PC-3 (cell line): ENCODE data around the gene KIF15. TPM values are rescaled to one million over a fixed set of nuclear protein-coding genes. Genes with fewer than 3 reads are reported as not detected.

ENCODE experiments used
- ATAC-seq: fragments of 200-7000 bp; cut with Tn5 transposase; 2 replicates; pipeline ENCODE4 v1.9.1; 2020; ENCODE audit warnings: mild to moderate bottlenecking, moderate library complexity
- BruUV-seq: library from RNA; stranded (reverse); fragments of 400-500 nt; replicated peaks from 2 replicates; lab custom pipeline; 2021; lab: Mats Ljungman, UMichigan
- CTCF ChIA-PET: fragments of 300-600 bp; sonication (Branson Sonifier 250); formaldehyde crosslinking; loops from one replicate; lab custom pipeline; 2022; ENCODE audit warnings: antibody characterized with exemption; lab: Charles Lee
- POLR2A ChIA-PET: fragments of 300-600 bp; sonication (Branson Sonifier 250); formaldehyde crosslinking; loops from one replicate; lab custom pipeline; 2022; ENCODE audit warnings: antibody characterized with exemption; ENCODE audit not compliant: unreplicated experiment; lab: Charles Lee
- DNase-seq: peaks from one replicate; pipeline ENCODE4 v3.0.0-alpha.2; 2015
- H2AFZ ChIP-seq: fragments of 300-600 bp; sonication (generic); 2 replicates; pipeline ENCODE4 v1.6.0; 2016; ENCODE audit warnings: antibody characterized with exemption, low read length
- H3F3A ChIP-seq: fragments of 300-600 bp; sonication (generic); one replicate; pipeline ENCODE4 v1.6.0; 2017; ENCODE audit warnings: antibody characterized with exemption, low read length, control low read depth, mild to moderate bottlenecking; ENCODE audit not compliant: unreplicated experiment
- H3K27ac ChIP-seq: fragments of 300-600 bp; sonication (generic); 2 replicates; pipeline ENCODE4 v1.5.1; 2016; ENCODE audit warnings: mild to moderate bottlenecking, low read length
- H3K27me3 ChIP-seq: fragments of 300-600 bp; sonication (generic); 2 replicates; pipeline ENCODE4 v1.6.1; 2016; ENCODE audit warnings: low read length, mixed read lengths
- H3K36me3 ChIP-seq: fragments of 300-600 bp; sonication (generic); 2 replicates; pipeline ENCODE4 v1.6.1; 2016; ENCODE audit warnings: low read depth, mixed run types, low read length, mixed read lengths
- H3K4me1 ChIP-seq: fragments of 300-600 bp; sonication (generic); 2 replicates; pipeline ENCODE4 v1.5.1; 2016; ENCODE audit warnings: low read length; ENCODE audit not compliant: insufficient read depth
- H3K4me2 ChIP-seq: fragments of 300-600 bp; sonication (generic); 2 replicates; pipeline ENCODE4 v1.6.0; 2016; ENCODE audit warnings: low read length
- H3K4me3 ChIP-seq: fragments of 300-600 bp; sonication (generic); 2 replicates; pipeline ENCODE4 v1.5.1; 2016; ENCODE audit warnings: mild to moderate bottlenecking, low read length, mixed read lengths
- H3K79me2 ChIP-seq: fragments of 300-600 bp; sonication (generic); 2 replicates; pipeline ENCODE4 v1.6.1; 2017; ENCODE audit warnings: low read length, mixed read lengths
- H3K9ac ChIP-seq: fragments of 300-600 bp; sonication (generic); 2 replicates; pipeline ENCODE4 v1.6.0; 2016; ENCODE audit warnings: mild to moderate bottlenecking, low read length
- H3K9me2 ChIP-seq: fragments of 300-600 bp; sonication (generic); replicated peaks from 2 replicates; pipeline ENCODE4 v1.6.1; 2016; ENCODE audit warnings: mixed run types, low read length, mixed read lengths
- H3K9me3 ChIP-seq: fragments of 300-600 bp; sonication (generic); 2 replicates; pipeline ENCODE4 v1.6.1; 2016; ENCODE audit warnings: low read length, mixed read lengths
- H4K20me1 ChIP-seq: fragments of 300-600 bp; sonication (generic); 2 replicates; pipeline ENCODE4 v1.6.1; 2016; ENCODE audit warnings: low read length, mixed read lengths
- EZH2 ChIP-seq: fragments of 300-600 bp; sonication (generic); IDR thresholded peaks from one replicate; pipeline ENCODE4 v1.6.1; 2017; ENCODE audit warnings: antibody characterized with exemption, mild to moderate bottlenecking, low read length; ENCODE audit not compliant: unreplicated experiment
- EZH2phosphoT487 ChIP-seq: fragments of 300-600 bp; sonication (generic); IDR thresholded peaks from 2 replicates; pipeline ENCODE4 v1.6.1; 2018; ENCODE audit warnings: mild to moderate bottlenecking, antibody characterized with exemption, low read length, borderline replicate concordance
- intact Hi-C: fragments of 100-400 bp; cut with micrococcal nuclease; formaldehyde crosslinking; loops from 2 replicates; pipeline ENCODE4 v1.9.0; 2023
- total RNA-seq: library from RNA; depleted of rRNA; stranded (reverse); fragments of >200 nt; gene quantifications from 2 replicates; pipeline ENCODE4 v1.2.3, GENCODE V29; 2014
- TF ChIP-seq, protein P1 (sequence below): fragments of 300-600 bp; sonication (generic); conservative IDR thresholded peaks from 2 replicates; pipeline ENCODE4 v1.5.1; 2017; ENCODE audit warnings: antibody characterized with exemption, low read depth, mild to moderate bottlenecking, low read length

Gene KIF15
- total RNA-seq, 1 experiment from 2014 or later, result 19.1 TPM

DNA sequence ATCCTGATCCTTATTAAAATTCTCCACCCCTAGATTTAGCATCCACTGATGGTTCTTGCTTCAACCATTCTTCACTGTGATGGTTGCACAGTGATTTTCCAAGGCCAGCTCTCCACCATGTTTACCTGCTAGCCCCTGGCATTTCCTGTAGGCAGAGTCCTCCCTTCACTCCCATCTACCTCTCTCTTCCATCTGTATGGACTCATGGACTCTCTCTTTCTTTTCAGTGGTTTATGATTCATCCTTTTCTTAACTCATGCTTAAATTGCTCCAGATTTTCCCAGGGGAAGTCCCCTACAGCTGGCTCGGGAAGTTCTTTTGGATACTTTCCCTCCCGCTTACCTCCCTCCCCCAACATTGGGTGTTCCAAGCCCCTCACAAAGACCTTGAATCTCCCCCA is 131.5 kb downstream of the KIF15 start:
- no peaks in the 10 kb centered on the region for H3K79me2 ChIP-seq
- no peaks in the 10 kb centered on the region for H3F3A ChIP-seq
- H3K9me3 ChIP-seq, result no peaks in the 10 kb centered on the region
- no peaks in the 10 kb centered on the region for H3K36me3 ChIP-seq
- H3K4me3 ChIP-seq, result no peak overlapping the region
- no TSS peak for BruUV-seq
- peaks cover 13% of the 10 kb centered on the region for H3K4me1 ChIP-seq
- peak; percentile 83 for ATAC-seq
- peak overlapping the region; percentile 35; the same call in 1 of the 2 replicates for H3K9ac ChIP-seq
- ChIA-PET CTCF (interaction anchor here (0.6 kb wide), 1 partner anchor 15 kb away, joined by 4 read pairs; no protein-coding TSS in a partner anchor), POLR2A (no interaction called here)
- H3K27ac ChIP-seq, result peak overlapping the region; percentile 68
- H3K4me2 ChIP-seq, result peak overlapping the region; percentile 5
- no peaks in the 10 kb centered on the region for H3K27me3 ChIP-seq
- no peaks in the 10 kb centered on the region for H3K9me2 ChIP-seq
- TF ChIP-seq EZH2 (no peak), EZH2phosphoT487 (no peak)
- TF ChIP-seq, protein P1, sequence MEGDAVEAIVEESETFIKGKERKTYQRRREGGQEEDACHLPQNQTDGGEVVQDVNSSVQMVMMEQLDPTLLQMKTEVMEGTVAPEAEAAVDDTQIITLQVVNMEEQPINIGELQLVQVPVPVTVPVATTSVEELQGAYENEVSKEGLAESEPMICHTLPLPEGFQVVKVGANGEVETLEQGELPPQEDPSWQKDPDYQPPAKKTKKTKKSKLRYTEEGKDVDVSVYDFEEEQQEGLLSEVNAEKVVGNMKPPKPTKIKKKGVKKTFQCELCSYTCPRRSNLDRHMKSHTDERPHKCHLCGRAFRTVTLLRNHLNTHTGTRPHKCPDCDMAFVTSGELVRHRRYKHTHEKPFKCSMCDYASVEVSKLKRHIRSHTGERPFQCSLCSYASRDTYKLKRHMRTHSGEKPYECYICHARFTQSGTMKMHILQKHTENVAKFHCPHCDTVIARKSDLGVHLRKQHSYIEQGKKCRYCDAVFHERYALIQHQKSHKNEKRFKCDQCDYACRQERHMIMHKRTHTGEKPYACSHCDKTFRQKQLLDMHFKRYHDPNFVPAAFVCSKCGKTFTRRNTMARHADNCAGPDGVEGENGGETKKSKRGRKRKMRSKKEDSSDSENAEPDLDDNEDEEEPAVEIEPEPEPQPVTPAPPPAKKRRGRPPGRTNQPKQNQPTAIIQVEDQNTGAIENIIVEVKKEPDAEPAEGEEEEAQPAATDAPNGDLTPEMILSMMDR, result no peak
- peak; percentile 66 for DNase-seq
- H2AFZ ChIP-seq, result peak overlapping the region; percentile 32; the same call in 1 of the 2 replicates
- intact Hi-C loops, result no loop called here
- no peaks in the 10 kb centered on the region for H4K20me1 ChIP-seq

- H3K4me2 ChIP-seq, result no peak overlapping the region
Observed at GRCh38 chr3:44894485-44894884, 132.9 kb downstream of the KIF15 start.

GRCh38 chr3:44896440-44896839 is 134.8 kb downstream of the KIF15 start:
- H3K27me3 ChIP-seq, result no peaks in the 10 kb centered on the region
- H3K4me2 ChIP-seq, result no peak overlapping the region
- no peak overlapping the region for H3K27ac ChIP-seq
- H3K9me2 ChIP-seq, result no peaks in the 10 kb centered on the region
- H3K79me2 ChIP-seq, result no peaks in the 10 kb centered on the region
- ChIA-PET POLR2A (no interaction called here), CTCF (no interaction called here)
- TF ChIP-seq EZH2phosphoT487, result no peak
- no peaks in the 10 kb centered on the region for H3K36me3 ChIP-seq
- H3K4me1 ChIP-seq, result peaks cover 13% of the 10 kb centered on the region
- intact Hi-C loops, result no loop called here
- H3K4me3 ChIP-seq, result no peak overlapping the region
- H4K20me1 ChIP-seq, result no peaks in the 10 kb centered on the region
- no peak overlapping the region for H3K9ac ChIP-seq
- ATAC-seq (no peak), DNase-seq (no peak)
- no peaks in the 10 kb centered on the region for H3F3A ChIP-seq
- no peaks in the 10 kb centered on the region for H3K9me3 ChIP-seq
- no peak overlapping the region for H2AFZ ChIP-seq
- no TSS peak for BruUV-seq

More at GRCh38 chr3:44894485-44894884, 132.9 kb downstream of the KIF15 start:
- Histone ChIP-seq H3F3A (no peaks in the 10 kb centered on the region), H3K4me3 (no peak overlapping the region), H4K20me1 (no peaks in the 10 kb centered on the region), H3K27me3 (no peaks in the 10 kb centered on the region), H3K9me2 (no peaks in the 10 kb centered on the region), H3K4me1 (peaks cover 13% of the 10 kb centered on the region), H2AFZ (no peak overlapping the region), H3K36me3 (no peaks in the 10 kb centered on the region), H3K9ac (no peak overlapping the region), H3K9me3 (no peaks in the 10 kb centered on the region), H3K27ac (no peak overlapping the region), H3K79me2 (no peaks in the 10 kb centered on the region)
- ChIA-PET CTCF (no interaction called here), POLR2A (no interaction called here)
- TF ChIP-seq, protein P1, result no peak
- no peak for TF ChIP-seq EZH2phosphoT487
- no peak for TF ChIP-seq EZH2
- intact Hi-C loops, result no loop called here
- DNase-seq, result no peak
- ATAC-seq, result no peak
- no TSS peak for BruUV-seq
